ENCODE data around the gene NINJ1. TPM values are rescaled to one million over a fixed set of nuclear protein-coding genes. Genes with fewer than 3 reads are reported as not detected.

NINJ1 gene
- polyA plus RNA-seq, 1 of the 3 experiments (the other 2 are of a cell fraction): 31.7 TPM

- no peak for TF ChIP-seq USF2 (IDR thresholded peaks at IDR 0.05; ENCODE audit: borderline replicate concordance, low read depth, low read length)
- TF ChIP-seq JUND (IDR thresholded peaks at IDR 0.05): no peak
- no peak for TF ChIP-seq GATA2 (CRISPR knock-in tag; IDR thresholded peaks at IDR 0.05)
- TF ChIP-seq EP300 (IDR thresholded peaks at IDR 0.05; ENCODE audit: borderline replicate concordance in 1 of 2, low read depth in 1 of 2, low read length in 1 of 2): no peak
- no peak for TF ChIP-seq EZH2phosphoT487 (IDR thresholded peaks at IDR 0.05; ENCODE audit: borderline replicate concordance, low read depth)
Observed at GRCh38 chr9:93125331-93125894, 8.6 kb downstream of the NINJ1 start (continued).

DNA sequence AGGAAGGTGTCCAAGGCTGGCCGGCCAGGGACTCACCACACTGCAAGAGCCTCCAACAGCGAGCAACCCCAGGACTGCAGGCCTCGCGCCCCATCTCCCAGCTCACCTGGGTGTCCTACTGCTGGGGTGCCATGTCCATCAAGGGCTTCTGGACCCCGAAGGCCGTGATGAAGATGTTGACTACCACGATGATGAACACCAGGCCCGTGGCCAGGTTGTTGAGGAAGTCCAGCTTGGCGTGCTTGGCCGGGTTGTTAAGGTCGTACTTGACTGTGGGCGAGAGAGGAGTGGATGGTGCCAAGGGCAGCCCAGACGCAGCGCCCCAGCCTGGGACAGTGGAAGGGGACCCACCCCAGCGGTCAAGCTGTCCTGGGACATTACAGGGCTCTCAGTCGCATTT is 9.3 kb downstream of the NINJ1 start:
- Histone ChIP-seq H3K79me2 (ENCODE audit: insufficient read depth) (no peaks in the 10 kb centered on the region), H3K27me3 (ENCODE audit: insufficient read depth) (no peaks in the 10 kb centered on the region), H3K9me3 (no peaks in the 10 kb centered on the region), H3K4me3 (ENCODE audit: low read depth in 2 of 2, low read length in 1 of 2) (no peak overlapping the region), H3K4me1 (ENCODE audit: control insufficient read depth in 1 of 2, insufficient read depth in 2 of 2, low read depth in 1 of 2, low read length in 1 of 2) (peaks cover 0 to 39% of the 10 kb centered on the region in 2 experiments; a peak in 1 of 4 replicates), H3F3A (replicated peaks; ENCODE audit: insufficient read depth) (no peaks in the 10 kb centered on the region), H3K9me2 (no peaks in the 10 kb centered on the region), H4K20me1 (ENCODE audit: insufficient read depth) (0 out of 2 replicates have a peak, but pooled peaks cover 6% of the 10 kb centered on the region), H3K9ac (no peak overlapping the region), H3K4me2 (no peak overlapping the region), H3K36me3 (replicated peaks in 1 of 2; ENCODE audit: control insufficient read depth in 1 of 2, insufficient read depth in 2 of 2, low read length in 1 of 2) (peaks cover 0 to 7% of the 10 kb centered on the region in 2 experiments), H3K27ac (ENCODE audit: low read depth in 2 of 2, low read length in 1 of 2) (no peak overlapping the region), H2AFZ (ENCODE audit: low read depth) (no peak overlapping the region)
- 98% methylated on average over 9 of the region's 16 CpGs for WGBS (ENCODE audit: low lambda C conversion rate)
- ChIA-PET CTCF (interaction anchor here (0.8 to 2.3 kb wide), 2 partner anchors 16 to 121 kb away, joined by 3 to 5 read pairs; no protein-coding TSS in a partner anchor), POLR2A (no interaction called here)
- TF ChIP-seq USF1 (IDR thresholded peaks at IDR 0.05; ENCODE audit: borderline replicate concordance, low read depth) (no peak), RXRA (IDR thresholded peaks at IDR 0.05; ENCODE audit: borderline replicate concordance, low read depth) (no peak), PBX3 (IDR thresholded peaks at IDR 0.05) (no peak), NRF1 (IDR thresholded peaks at IDR 0.05; ENCODE audit: low read depth, low read length) (no peak), TAF1 (IDR thresholded peaks at IDR 0.05; ENCODE audit: borderline replicate concordance, low read depth, low read length) (no peak), SMC3 (IDR thresholded peaks at IDR 0.05; ENCODE audit: low read depth, low read length) (no peak), TEAD4 (IDR thresholded peaks at IDR 0.05; ENCODE audit: borderline replicate concordance, insufficient read depth) (no peak), GATA2 (CRISPR knock-in tag; IDR thresholded peaks at IDR 0.05) (no peak), CHD2 (IDR thresholded peaks at IDR 0.05; ENCODE audit: low read length, partially characterized antibody) (no peak)
- TF ChIP-seq, protein P1, sequence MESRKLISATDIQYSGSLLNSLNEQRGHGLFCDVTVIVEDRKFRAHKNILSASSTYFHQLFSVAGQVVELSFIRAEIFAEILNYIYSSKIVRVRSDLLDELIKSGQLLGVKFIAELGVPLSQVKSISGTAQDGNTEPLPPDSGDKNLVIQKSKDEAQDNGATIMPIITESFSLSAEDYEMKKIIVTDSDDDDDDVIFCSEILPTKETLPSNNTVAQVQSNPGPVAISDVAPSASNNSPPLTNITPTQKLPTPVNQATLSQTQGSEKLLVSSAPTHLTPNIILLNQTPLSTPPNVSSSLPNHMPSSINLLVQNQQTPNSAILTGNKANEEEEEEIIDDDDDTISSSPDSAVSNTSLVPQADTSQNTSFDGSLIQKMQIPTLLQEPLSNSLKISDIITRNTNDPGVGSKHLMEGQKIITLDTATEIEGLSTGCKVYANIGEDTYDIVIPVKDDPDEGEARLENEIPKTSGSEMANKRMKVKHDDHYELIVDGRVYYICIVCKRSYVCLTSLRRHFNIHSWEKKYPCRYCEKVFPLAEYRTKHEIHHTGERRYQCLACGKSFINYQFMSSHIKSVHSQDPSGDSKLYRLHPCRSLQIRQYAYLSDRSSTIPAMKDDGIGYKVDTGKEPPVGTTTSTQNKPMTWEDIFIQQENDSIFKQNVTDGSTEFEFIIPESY (IDR thresholded peaks at IDR 0.05; ENCODE audit: borderline replicate concordance, low read depth): no peak
- TF ChIP-seq, protein P2, sequence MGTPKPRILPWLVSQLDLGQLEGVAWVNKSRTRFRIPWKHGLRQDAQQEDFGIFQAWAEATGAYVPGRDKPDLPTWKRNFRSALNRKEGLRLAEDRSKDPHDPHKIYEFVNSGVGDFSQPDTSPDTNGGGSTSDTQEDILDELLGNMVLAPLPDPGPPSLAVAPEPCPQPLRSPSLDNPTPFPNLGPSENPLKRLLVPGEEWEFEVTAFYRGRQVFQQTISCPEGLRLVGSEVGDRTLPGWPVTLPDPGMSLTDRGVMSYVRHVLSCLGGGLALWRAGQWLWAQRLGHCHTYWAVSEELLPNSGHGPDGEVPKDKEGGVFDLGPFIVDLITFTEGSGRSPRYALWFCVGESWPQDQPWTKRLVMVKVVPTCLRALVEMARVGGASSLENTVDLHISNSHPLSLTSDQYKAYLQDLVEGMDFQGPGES (IDR thresholded peaks at IDR 0.05; ENCODE audit: low read depth, low read length): no peak
- no peak for DNase-seq

Data from SK-N-SH (cell line).